HFFc6 (cell line): Measurements from ENCODE around the gene CAPN8. TPM values are rescaled to one million over a fixed set of nuclear protein-coding genes. Genes with fewer than 3 reads are reported as not detected.

ENCODE experiments used
- DNase-seq: peaks from one replicate; pipeline ENCODE4 v3.0.0-alpha.2; 2018
- H3K27ac Mint-ChIP-seq: 2 replicates; pipeline ENCODE4 v1.8.0; 2020; ENCODE audit warnings: mild to moderate bottlenecking, mixed read lengths
- H3K27me3 Mint-ChIP-seq: 2 replicates; pipeline ENCODE4 v1.8.0; 2021; ENCODE audit warnings: mild to moderate bottlenecking, moderate library complexity, mixed read lengths; ENCODE audit not compliant: insufficient read depth
- H3K36me3 Mint-ChIP-seq: 2 replicates; pipeline ENCODE4 v1.8.0; 2021; ENCODE audit warnings: low read depth, mixed read lengths
- H3K4me1 Mint-ChIP-seq: 2 replicates; pipeline ENCODE4 v1.8.0; 2020; ENCODE audit warnings: low read depth, mixed read lengths
- H3K4me3 Mint-ChIP-seq: 2 replicates; pipeline ENCODE4 v1.8.0; 2020; ENCODE audit warnings: mild to moderate bottlenecking, moderate library complexity, mixed read lengths
- H3K9me3 Mint-ChIP-seq: 2 replicates; pipeline ENCODE4 v1.8.0; 2020; ENCODE audit warnings: mild to moderate bottlenecking, mixed read lengths
- CTCF ChIP-seq: fragments of 200-600 bp; sonication (generic); IDR thresholded peaks from 2 replicates; pipeline ENCODE4 v1.5.0; 2021; ENCODE audit warnings: antibody characterized with exemption, mild to moderate bottlenecking
- total RNA-seq, 6 experiments: library from RNA; stranded (reverse); fragmentation: NEBNext Ultra II Directional; extraction: Animal tissue kit (Norgen Biotek cat#: 25700); gene quantifications; 2 replicates in 1 of 6; 3 replicates in 5 of 6; pipeline ENCODE4 v1.2.3, GENCODE V29; 2021

CAPN8 gene
- total RNA-seq, 6 experiments from 2014 or later = not detected

- H3K4me3 Mint-ChIP-seq = no peak overlapping the region
- H3K9me3 Mint-ChIP-seq = no peaks in the 10 kb centered on the region
- no peaks in the 10 kb centered on the region for H3K4me1 Mint-ChIP-seq
- no peak for DNase-seq
- TF ChIP-seq CTCF = no peak
- H3K27ac Mint-ChIP-seq = no peak overlapping the region
- H3K36me3 Mint-ChIP-seq = no peaks in the 10 kb centered on the region
- H3K27me3 Mint-ChIP-seq = peaks cover 37% of the 10 kb centered on the region
Observed at GRCh38 chr1:223534677-223535076, 130.8 kb downstream of the CAPN8 start.

GRCh38 chr1:223533708-223534107 lies 131.8 kb downstream of the CAPN8 start:
- H3K36me3 Mint-ChIP-seq = no peaks in the 10 kb centered on the region
- H3K27me3 Mint-ChIP-seq = peaks cover 39% of the 10 kb centered on the region
- H3K4me3 Mint-ChIP-seq = no peak overlapping the region
- no peak for TF ChIP-seq CTCF
- H3K27ac Mint-ChIP-seq = no peak overlapping the region
- H3K4me1 Mint-ChIP-seq = no peaks in the 10 kb centered on the region
- no peaks in the 10 kb centered on the region for H3K9me3 Mint-ChIP-seq
- no peak for DNase-seq

- peak; percentile 29 for DNase-seq
- Mint-ChIP-seq H3K4me3 (no peak overlapping the region), H3K9me3 (no peaks in the 10 kb centered on the region), H3K27ac (no peak overlapping the region), H3K27me3 (peaks cover 36% of the 10 kb centered on the region), H3K36me3 (no peaks in the 10 kb centered on the region), H3K4me1 (no peaks in the 10 kb centered on the region)
- TF ChIP-seq CTCF = peak; percentile 81
Observed at GRCh38 chr1:223531742-223532341, 133.7 kb downstream of the CAPN8 start.

GRCh38 chr1:223525957-223526356 lies 139.5 kb downstream of the CAPN8 start:
- H3K9me3 Mint-ChIP-seq = no peaks in the 10 kb centered on the region
- no peaks in the 10 kb centered on the region for H3K4me1 Mint-ChIP-seq
- no peak for TF ChIP-seq CTCF
- H3K4me3 Mint-ChIP-seq = no peak overlapping the region
- no peak overlapping the region for H3K27ac Mint-ChIP-seq
- no peak for DNase-seq
- no peaks in the 10 kb centered on the region for H3K36me3 Mint-ChIP-seq
- peaks cover 57% of the 10 kb centered on the region for H3K27me3 Mint-ChIP-seq

- no peak overlapping the region for H3K27ac Mint-ChIP-seq
- DNase-seq = no peak
- H3K27me3 Mint-ChIP-seq = peaks cover 54% of the 10 kb centered on the region
- H3K36me3 Mint-ChIP-seq = no peaks in the 10 kb centered on the region
- TF ChIP-seq CTCF = no peak
- H3K4me1 Mint-ChIP-seq = no peaks in the 10 kb centered on the region
- no peaks in the 10 kb centered on the region for H3K9me3 Mint-ChIP-seq
- no peak overlapping the region for H3K4me3 Mint-ChIP-seq
Observed at GRCh38 chr1:223525546-223525945, 140.0 kb downstream of the CAPN8 start.
